ENCODE results near the gene POLR3B.
"Not testable (repeated sequence)": the region's sequence is repeated elsewhere in the genome, so short reads cannot be mapped to it uniquely, and the experiment has no call there.

The POLR3B gene

GRCh38 chr12:106362971-106363370, 5.4 kb downstream of the POLR3B start:
- no peak for DNase-seq
- no peak for TF ChIP-seq CTCF (IDR thresholded peaks at IDR 0.05; ENCODE audit: low read depth, low read length)
- H3K27me3 ChIP-seq: no peaks in the 10 kb centered on the region
- peaks cover 2% of the 10 kb centered on the region for H3K36me3 ChIP-seq
- H3K9me3 ChIP-seq: no peaks in the 10 kb centered on the region
- no peaks in the 10 kb centered on the region for H3K4me1 ChIP-seq
- no peak overlapping the region for H3K4me3 ChIP-seq (ENCODE audit: low read depth, low read length)

- TF ChIP-seq CTCF (IDR thresholded peaks at IDR 0.05; ENCODE audit: low read depth, low read length): no peak
- no peaks in the 10 kb centered on the region for H3K4me1 ChIP-seq
- H3K4me3 ChIP-seq (ENCODE audit: low read depth, low read length): no peak overlapping the region
- no peak for DNase-seq
- no peaks in the 10 kb centered on the region for H3K9me3 ChIP-seq
- H3K36me3 ChIP-seq: peaks cover 3% of the 10 kb centered on the region
- no peaks in the 10 kb centered on the region for H3K27me3 ChIP-seq
Measured at GRCh38 chr12:106364261-106364660, 6.7 kb downstream of the POLR3B start.

DNA sequence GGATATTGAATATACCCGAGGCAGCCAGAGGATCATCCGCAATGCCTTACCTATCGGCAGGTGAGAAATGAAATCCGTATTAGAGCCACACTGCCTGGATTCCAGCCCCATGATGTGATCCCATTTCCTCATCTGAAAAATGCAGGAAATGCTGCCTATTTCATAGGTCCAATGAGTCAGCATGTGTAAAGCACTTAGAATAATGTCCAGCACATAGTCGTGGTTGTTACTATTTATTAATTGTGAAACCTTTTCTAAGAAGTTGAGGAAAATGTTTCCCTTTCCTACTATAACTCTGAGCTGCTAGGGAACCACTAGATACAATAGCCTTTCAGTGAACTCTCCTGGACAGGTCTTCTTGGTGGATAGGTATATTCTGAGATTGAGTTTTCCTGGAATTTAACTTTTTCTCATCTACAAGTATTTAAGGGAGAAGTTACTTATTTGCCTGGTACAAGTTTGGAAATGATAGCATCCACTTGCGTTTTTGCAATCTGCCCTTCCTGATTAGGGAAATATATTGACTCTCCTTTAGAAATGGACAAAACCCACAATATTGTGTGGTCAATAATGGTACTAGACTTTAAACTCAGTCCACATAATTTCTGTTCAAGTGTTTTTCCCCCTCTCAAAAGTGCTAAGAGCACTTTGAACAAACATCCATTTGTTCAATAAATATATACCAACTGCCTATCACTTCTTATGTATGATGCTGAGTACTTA, 12.2 kb downstream of the POLR3B start:
- H3K36me3 ChIP-seq: peaks cover 20% of the 10 kb centered on the region
- H3K4me3 ChIP-seq (ENCODE audit: low read depth, low read length): no peak overlapping the region
- no peak for TF ChIP-seq CTCF (IDR thresholded peaks at IDR 0.05; ENCODE audit: low read depth, low read length)
- H3K27me3 ChIP-seq: no peaks in the 10 kb centered on the region
- no peaks in the 10 kb centered on the region for H3K4me1 ChIP-seq
- H3K9me3 ChIP-seq: no peaks in the 10 kb centered on the region
- DNase-seq: no peak

DNA sequence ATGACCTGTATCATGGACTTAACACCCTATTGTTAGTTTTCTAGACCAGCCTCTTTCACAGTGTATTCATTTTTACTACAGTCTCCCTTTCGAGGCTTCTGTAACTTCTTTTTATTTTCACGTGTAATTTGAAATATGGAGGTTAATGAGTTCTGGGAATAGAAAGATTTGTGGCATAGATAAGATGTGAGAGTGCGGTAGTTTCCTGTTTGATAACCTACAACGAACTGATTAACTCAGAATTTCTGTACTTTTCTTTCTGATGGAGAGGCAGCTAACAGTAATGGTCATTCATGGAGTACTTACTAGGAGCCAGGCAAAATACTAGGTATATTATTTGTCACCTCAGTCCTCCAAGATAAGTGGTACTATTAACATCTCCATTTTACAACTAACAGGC, 21.2 kb downstream of the POLR3B start:
- no peaks in the 10 kb centered on the region for H3K27me3 ChIP-seq
- H3K4me1 ChIP-seq: no peaks in the 10 kb centered on the region
- DNase-seq: no peak
- no peaks in the 10 kb centered on the region for H3K9me3 ChIP-seq
- no peak overlapping the region for H3K4me3 ChIP-seq (ENCODE audit: low read depth, low read length)
- TF ChIP-seq CTCF (IDR thresholded peaks at IDR 0.05; ENCODE audit: low read depth, low read length): no peak
- peaks cover 34% of the 10 kb centered on the region for H3K36me3 ChIP-seq

DNA sequence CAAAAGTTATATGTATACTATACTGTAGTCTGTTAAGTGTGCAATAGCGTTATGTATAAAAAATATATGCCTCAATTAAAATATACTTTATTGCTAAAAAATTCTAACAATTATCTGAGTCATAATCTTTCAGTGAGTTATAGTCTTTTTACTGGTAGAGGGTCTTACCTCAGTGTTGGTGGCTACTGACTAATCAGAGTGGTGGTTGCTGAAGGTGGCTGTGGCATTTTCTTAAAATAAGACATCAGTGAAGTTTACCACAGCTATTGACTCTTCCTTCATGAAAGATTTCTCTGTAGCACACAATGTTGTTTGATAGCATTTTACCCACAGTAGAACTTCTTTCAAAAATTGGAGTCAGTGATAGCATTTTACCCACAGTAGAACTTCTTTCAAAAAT, 23.4 kb downstream of the POLR3B start:
- H3K27me3 ChIP-seq: no peaks in the 10 kb centered on the region
- no peaks in the 10 kb centered on the region for H3K9me3 ChIP-seq
- no peak for TF ChIP-seq CTCF (IDR thresholded peaks at IDR 0.05; ENCODE audit: low read depth, low read length)
- peaks cover 34% of the 10 kb centered on the region for H3K36me3 ChIP-seq
- DNase-seq: no peak
- no peaks in the 10 kb centered on the region for H3K4me1 ChIP-seq
- H3K4me3 ChIP-seq (ENCODE audit: low read depth, low read length): no peak overlapping the region

DNA sequence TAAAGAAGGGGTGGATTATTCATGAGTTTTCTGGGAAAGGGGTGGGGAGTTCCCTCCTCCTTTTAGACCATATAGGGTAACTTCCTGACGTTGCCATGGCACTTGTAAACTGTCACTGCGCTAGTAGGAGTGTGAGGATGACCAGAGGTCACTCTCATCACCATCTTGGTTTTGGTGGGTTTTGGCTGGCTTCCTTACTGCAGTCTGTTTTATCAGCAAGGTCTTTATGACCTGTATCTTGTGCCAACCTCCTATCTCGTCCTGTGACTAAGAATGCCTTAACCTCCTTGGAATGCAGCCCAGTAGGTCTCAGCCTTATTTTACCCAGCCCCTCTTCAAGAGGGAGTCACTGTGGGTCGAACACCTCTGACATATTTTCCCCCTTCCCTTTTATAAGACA, 24.3 kb downstream of the POLR3B start:
- not testable (repeated sequence) for DNase-seq; H3K4me1 ChIP-seq; H3K27me3 ChIP-seq; H3K4me3 ChIP-seq (ENCODE audit: low read depth, low read length); H3K9me3 ChIP-seq
- peaks cover 34% of the 10 kb centered on the region for H3K36me3 ChIP-seq

Data from BE2C (cell line).